Measurements from ENCODE around the gene SLC39A12. TPM values are rescaled to one million over a fixed set of nuclear protein-coding genes. Genes with fewer than 3 reads are reported as not detected.

Gene SLC39A12
- total and polyA plus RNA-seq, 2 experiments from 2014 or later, result not detected

DNA sequence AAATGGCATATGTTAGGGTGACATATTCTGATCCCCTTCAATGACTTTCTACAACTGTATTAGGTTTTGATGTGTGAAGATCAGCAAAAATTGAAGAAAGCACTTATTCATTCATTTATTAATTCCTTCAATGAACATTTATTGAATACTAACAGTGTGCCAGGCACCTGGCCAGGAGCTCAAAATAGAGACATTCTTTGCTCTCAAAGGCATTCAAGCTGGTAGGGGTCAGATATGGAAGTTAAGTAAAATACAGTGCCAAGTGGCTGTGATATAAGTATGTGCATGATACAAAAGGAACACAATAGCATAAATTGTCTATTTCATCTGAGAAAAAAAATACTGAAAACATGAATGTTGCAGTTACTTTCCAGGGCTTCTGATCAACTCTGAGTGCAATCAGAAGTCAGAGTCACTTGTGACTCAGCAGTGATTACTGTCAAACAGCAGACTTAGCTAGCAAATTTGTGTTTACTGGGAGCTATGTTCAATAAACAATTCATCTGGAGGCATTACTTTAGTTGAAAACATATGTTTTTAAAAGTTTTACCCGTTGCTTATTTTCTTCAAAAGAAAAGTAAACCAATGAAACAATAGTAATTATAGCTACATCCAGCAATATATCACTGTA lies 128.1 kb downstream of the SLC39A12 start:
- H3K36me3 ChIP-seq (ENCODE audit: insufficient read depth), result no peaks in the 10 kb centered on the region
- no peaks in the 10 kb centered on the region for H3F3A ChIP-seq (replicated peaks; ENCODE audit: low read depth)
- no peaks in the 10 kb centered on the region for H3K79me2 ChIP-seq (replicated peaks; ENCODE audit: insufficient read depth)
- H3K9me2 ChIP-seq (ENCODE audit: insufficient read depth), result 0 out of 2 replicates have a peak, but pooled peaks cover 9% of the 10 kb centered on the region
- H3K4me3 Mint-ChIP-seq, result no peak overlapping the region
- no peak overlapping the region for H3K4me3 ChIP-seq
- ATAC-seq (no peak), DNase-seq (ENCODE audit: low spot score) (no peak)
- H3K27me3 ChIP-seq (ENCODE audit: insufficient read depth), result no peaks in the 10 kb centered on the region
- peak overlapping the region; percentile 1; the same call in 1 of the 2 replicates for H2AFZ ChIP-seq
- H3K9me3 Mint-ChIP-seq, result peaks cover 2% of the 10 kb centered on the region; the same call in 2 of the 3 replicates
- H3K4me1 ChIP-seq (ENCODE audit: insufficient read depth), result peaks cover 21% of the 10 kb centered on the region
- H3K27me3 Mint-ChIP-seq (ENCODE audit: insufficient read depth, low read depth, poor library complexity), result peaks cover 5% of the 10 kb centered on the region
- peak overlapping the region; percentile 15; the same call in 1 of the 2 replicates for H3K27ac Mint-ChIP-seq
- H4K20me1 ChIP-seq (replicated peaks; ENCODE audit: insufficient read depth), result no peaks in the 10 kb centered on the region
- H3K36me3 Mint-ChIP-seq (ENCODE audit: low read depth), result no peaks in the 10 kb centered on the region; the same call in 2 of the 3 replicates
- peaks cover 21% of the 10 kb centered on the region for H3K4me1 Mint-ChIP-seq
- TF ChIP-seq POLR2AphosphoS5 (IDR thresholded peaks at IDR 0.05; ENCODE audit: low read depth), result no peak
- no peak overlapping the region for H3K4me2 ChIP-seq
- no peak overlapping the region for H3K27ac ChIP-seq (ENCODE audit: low read depth)

DNA sequence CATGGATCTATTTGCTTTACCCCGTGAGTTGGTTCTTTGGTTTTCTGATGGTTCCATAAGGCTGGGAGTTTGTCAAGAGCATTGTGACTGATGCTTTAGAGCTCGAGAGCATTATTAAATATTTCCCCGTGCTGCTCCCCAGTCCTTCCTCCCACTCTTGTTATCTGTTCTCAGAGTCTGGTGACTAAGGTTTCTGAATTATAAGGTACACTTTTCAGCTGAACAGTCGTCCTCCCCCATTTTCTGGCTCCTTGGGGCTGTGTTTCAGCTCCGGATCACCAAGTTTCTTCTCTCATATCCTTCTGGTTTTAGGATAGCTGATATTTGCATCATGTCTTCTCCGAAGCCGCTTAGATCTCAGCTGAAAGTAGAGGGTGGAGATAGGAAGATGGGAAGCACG lies 130.7 kb downstream of the SLC39A12 start:
- no peak for ATAC-seq
- no peak for DNase-seq (ENCODE audit: low spot score)
- peak overlapping the region; percentile 83; the same call in 1 of the 2 replicates for H2AFZ ChIP-seq
- no peaks in the 10 kb centered on the region for H3F3A ChIP-seq (replicated peaks; ENCODE audit: low read depth)
- no peaks in the 10 kb centered on the region for H3K36me3 ChIP-seq (ENCODE audit: insufficient read depth)
- H3K4me1 ChIP-seq (ENCODE audit: insufficient read depth), result peaks cover 21% of the 10 kb centered on the region
- no peak overlapping the region for H3K27ac Mint-ChIP-seq
- no peak overlapping the region for H3K4me2 ChIP-seq
- peaks cover 6% of the 10 kb centered on the region for H3K27me3 Mint-ChIP-seq (ENCODE audit: insufficient read depth, low read depth, poor library complexity)
- H3K4me1 Mint-ChIP-seq, result peaks cover 21% of the 10 kb centered on the region
- H3K4me3 ChIP-seq, result no peak overlapping the region
- no peak overlapping the region for H3K27ac ChIP-seq (ENCODE audit: low read depth)
- 0 out of 2 replicates have a peak, but pooled peaks cover 9% of the 10 kb centered on the region for H3K9me2 ChIP-seq (ENCODE audit: insufficient read depth)
- H4K20me1 ChIP-seq (replicated peaks; ENCODE audit: insufficient read depth), result no peaks in the 10 kb centered on the region
- H3K36me3 Mint-ChIP-seq (ENCODE audit: low read depth), result no peaks in the 10 kb centered on the region; the same call in 2 of the 3 replicates
- H3K27me3 ChIP-seq (ENCODE audit: insufficient read depth), result no peaks in the 10 kb centered on the region
- H3K4me3 Mint-ChIP-seq, result no peak overlapping the region
- no peaks in the 10 kb centered on the region for H3K79me2 ChIP-seq (replicated peaks; ENCODE audit: insufficient read depth)
- H3K9me3 Mint-ChIP-seq, result peaks cover 2% of the 10 kb centered on the region; the same call in 1 of the 3 replicates
- TF ChIP-seq ZNF462 (CRISPR knock-in tag; IDR thresholded peaks at IDR 0.05) (no peak), CREB1 (CRISPR knock-in tag; IDR thresholded peaks at IDR 0.05; ENCODE audit: low read depth) (no peak), EZH2 (IDR thresholded peaks at IDR 0.05; ENCODE audit: low read depth, unreplicated experiment) (no peak), CTCF (conservative IDR thresholded peaks at IDR 0.05; ENCODE audit: low read depth in 2 of 2) (no peak), NANOG (IDR thresholded peaks at IDR 0.05; ENCODE audit: borderline replicate concordance) (no peak), EZH2phosphoT487 (IDR thresholded peaks at IDR 0.05; ENCODE audit: unreplicated experiment) (no peak), ZNF114 (CRISPR knock-in tag; IDR thresholded peaks at IDR 0.05) (no peak), JUNB (IDR thresholded peaks at IDR 0.05; ENCODE audit: unreplicated experiment) (no peak), ZNF331 (CRISPR knock-in tag; IDR thresholded peaks at IDR 0.05; ENCODE audit: low read depth) (no peak), STAT1 (IDR thresholded peaks at IDR 0.05; ENCODE audit: unreplicated experiment) (no peak), POLR2AphosphoS5 (IDR thresholded peaks at IDR 0.05; ENCODE audit: low read depth) (no peak)
